ENCODE measurements around the gene LDLRAD4.

DNA sequence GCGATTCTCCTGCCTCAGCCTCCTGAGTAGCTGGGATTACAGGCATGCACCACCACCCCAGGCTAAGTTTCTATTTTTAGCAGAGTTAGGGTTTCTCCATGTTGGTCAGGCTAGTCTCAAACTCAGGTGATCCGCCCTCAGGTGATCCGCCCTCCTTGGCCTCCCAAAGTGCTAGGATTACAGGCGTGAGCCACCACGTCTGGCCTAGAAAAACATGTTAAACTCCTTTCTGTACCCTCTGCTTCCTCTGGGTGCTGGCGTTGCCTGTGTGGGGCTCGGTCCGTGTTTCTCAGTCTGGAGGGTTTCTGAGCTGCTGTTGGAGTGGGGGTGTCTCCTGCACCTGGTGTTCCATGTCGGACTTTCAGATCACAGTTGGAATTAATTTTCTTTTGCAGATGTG, 17.9 kb downstream of the LDLRAD4 start:
- no peak for TF ChIP-seq GATA3 (IDR thresholded peaks at IDR 0.05; ENCODE audit: low read depth, low read length)
- TF ChIP-seq GATA2 (IDR thresholded peaks at IDR 0.05; ENCODE audit: low read depth, low read length): no peak
